Panc1 (cell line): ENCODE measurements around the gene SUSD6. TPM values are rescaled to one million over a fixed set of nuclear protein-coding genes. Genes with fewer than 3 reads are reported as not detected.

Experiments
- ATAC-seq: fragments of 200-7000 bp; cut with Tn5 transposase; 2 replicates; pipeline ENCODE4 v1.9.1; 2020; ENCODE audit warnings: mild to moderate bottlenecking, moderate library complexity
- BruUV-seq: library from RNA; stranded (reverse); fragments of 400-500 nt; replicated peaks from 2 replicates; lab custom pipeline; 2021; lab: Mats Ljungman, UMichigan
- CTCF ChIA-PET: fragments of 300-600 bp; sonication (Branson Sonifier 250); formaldehyde crosslinking; loops from one replicate; lab custom pipeline; 2022; ENCODE audit warnings: antibody characterized with exemption; lab: Charles Lee
- POLR2A ChIA-PET: fragments of 300-600 bp; sonication (Branson Sonifier 250); formaldehyde crosslinking; loops from one replicate; lab custom pipeline; 2022; ENCODE audit warnings: antibody characterized with exemption; lab: Charles Lee
- DNase-seq: peaks from one replicate; pipeline ENCODE4 v3.0.0-alpha.2; 2010; ENCODE audit warnings: low read depth, low spot score
- H3K27ac ChIP-seq: 2 replicates; pipeline ENCODE4 v1.5.1; 2011; ENCODE audit warnings: mild to moderate bottlenecking, low read length, inconsistent platforms
- H3K27me3 ChIP-seq: fragments of 200-500 bp; sonication (Bioruptor generic); 2 replicates; pipeline ENCODE4 v1.6.0; 2014; ENCODE audit warnings: low read length, inconsistent platforms; ENCODE audit not compliant: control insufficient read depth, insufficient read depth
- H3K36me3 ChIP-seq: fragments of 200-500 bp; sonication (Bioruptor generic); 2 replicates; pipeline ENCODE4 v1.5.1; 2014; ENCODE audit warnings: inconsistent platforms, mild to moderate bottlenecking, low read length, moderate library complexity; ENCODE audit not compliant: control insufficient read depth, insufficient read depth
- H3K4me1 ChIP-seq: 2 replicates; pipeline ENCODE4 v1.5.1; 2011; ENCODE audit warnings: inconsistent platforms, mild to moderate bottlenecking, low read length, moderate library complexity; ENCODE audit not compliant: control insufficient read depth, insufficient read depth
- H3K4me3 ChIP-seq, 2 experiments: 2 replicates each; pipeline ENCODE4 v1.5.1; 2011 to 2012; ENCODE audit warnings: low read depth in 2 of 2, low read length in 2 of 2, mild to moderate bottlenecking in 2 of 2, inconsistent platforms in 1 of 2, moderate library complexity in 1 of 2
- H3K9me3 ChIP-seq: fragments of 200-500 bp; sonication (Bioruptor generic); 2 replicates; pipeline ENCODE4 v1.5.1; 2014; ENCODE audit warnings: low read depth, mild to moderate bottlenecking, inconsistent platforms, low read length, moderate library complexity; ENCODE audit not compliant: control insufficient read depth, insufficient read depth
- POLR2AphosphoS5 ChIP-seq: IDR thresholded peaks from 2 replicates; pipeline ENCODE4 v1.6.1; 2012; ENCODE audit warnings: mild to moderate bottlenecking, low read depth, low read length, moderate library complexity
- REST ChIP-seq, 2 experiments: IDR thresholded peaks; 2 replicates each; pipeline ENCODE4 v1.6.1; 2011 to 2012; ENCODE audit warnings: low read depth in 2 of 2, control low read depth in 1 of 2, low read length in 1 of 2, mild to moderate bottlenecking in 1 of 2, moderate library complexity in 1 of 2; ENCODE audit not compliant: insufficient read depth in 1 of 2
- SIN3A ChIP-seq: IDR thresholded peaks from 2 replicates; pipeline ENCODE4 v1.6.1; 2012; ENCODE audit warnings: low read depth, mild to moderate bottlenecking, low read length, moderate library complexity, borderline replicate concordance; ENCODE audit not compliant: insufficient read depth
- TCF7L2 ChIP-seq: IDR thresholded peaks from 2 replicates; pipeline ENCODE4 v1.6.1; 2011; ENCODE audit warnings: mild to moderate bottlenecking, low read depth, low read length, inconsistent platforms
- in situ Hi-C: cut with HindIII; loops from 2 replicates; pipeline ENCODE4 v1.10.0; 2016; ENCODE audit warnings: low sequenced_read_pairs, low pct_unique_long_range_greater_than_20kb
- intact Hi-C: fragments of 100-400 bp; cut with micrococcal nuclease; formaldehyde crosslinking; loops from one replicate; pipeline ENCODE4 v1.10.0; 2022; ENCODE audit not compliant: unreplicated experiment
- total RNA-seq: library from RNA; stranded (reverse); gene quantifications from one replicate; pipeline ENCODE4 v1.2.1, GENCODE V29; 2021; ENCODE audit not compliant: unreplicated experiment
- TF ChIP-seq, protein P1 (sequence below): fragments of 450-650 bp; IDR thresholded peaks from 2 replicates; pipeline ENCODE4 v1.5.1; 2017; ENCODE audit warnings: mild to moderate bottlenecking

Gene SUSD6
- total RNA-seq, 1 experiment from 2014 or later: 10.9 TPM

DNA sequence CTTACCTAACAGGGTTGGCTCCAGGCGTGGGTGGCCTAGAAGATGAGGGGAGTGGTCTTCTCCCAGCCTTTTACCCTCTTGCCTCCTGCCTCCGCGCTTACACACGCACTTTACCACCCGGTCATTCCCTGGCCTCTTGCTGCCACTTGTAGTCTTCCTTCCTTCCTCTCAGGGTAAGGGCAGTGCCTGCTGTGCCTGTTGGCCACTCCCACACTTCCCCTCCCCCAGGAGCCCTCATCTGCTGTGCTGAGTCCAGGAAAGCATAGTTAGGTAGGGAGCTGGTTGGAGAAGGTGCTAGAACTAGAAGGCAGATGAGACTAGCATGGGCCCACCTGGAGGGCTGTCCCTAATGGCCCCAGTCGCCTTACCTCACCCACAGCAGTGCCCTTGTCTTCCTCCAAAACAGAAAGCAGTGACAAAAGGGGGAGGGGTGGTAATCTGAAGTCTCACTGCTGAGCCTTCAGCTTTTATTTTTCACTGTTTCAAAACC is 101.2 kb downstream of the SUSD6 start:
- in situ Hi-C loops: no loop called here
- ChIA-PET POLR2A (no interaction called here), CTCF (no interaction called here)
- no peaks in the 10 kb centered on the region for H3K4me1 ChIP-seq
- no TSS peak for BruUV-seq
- TF ChIP-seq POLR2AphosphoS5 (no peak), TCF7L2 (no peak), REST (IDR thresholded peaks at IDR 0.05; ENCODE audit: insufficient read depth in 1 of 2, low read depth in 2 of 2, low read length in 1 of 2) (no peak), SIN3A (no peak)
- TF ChIP-seq, protein P1, sequence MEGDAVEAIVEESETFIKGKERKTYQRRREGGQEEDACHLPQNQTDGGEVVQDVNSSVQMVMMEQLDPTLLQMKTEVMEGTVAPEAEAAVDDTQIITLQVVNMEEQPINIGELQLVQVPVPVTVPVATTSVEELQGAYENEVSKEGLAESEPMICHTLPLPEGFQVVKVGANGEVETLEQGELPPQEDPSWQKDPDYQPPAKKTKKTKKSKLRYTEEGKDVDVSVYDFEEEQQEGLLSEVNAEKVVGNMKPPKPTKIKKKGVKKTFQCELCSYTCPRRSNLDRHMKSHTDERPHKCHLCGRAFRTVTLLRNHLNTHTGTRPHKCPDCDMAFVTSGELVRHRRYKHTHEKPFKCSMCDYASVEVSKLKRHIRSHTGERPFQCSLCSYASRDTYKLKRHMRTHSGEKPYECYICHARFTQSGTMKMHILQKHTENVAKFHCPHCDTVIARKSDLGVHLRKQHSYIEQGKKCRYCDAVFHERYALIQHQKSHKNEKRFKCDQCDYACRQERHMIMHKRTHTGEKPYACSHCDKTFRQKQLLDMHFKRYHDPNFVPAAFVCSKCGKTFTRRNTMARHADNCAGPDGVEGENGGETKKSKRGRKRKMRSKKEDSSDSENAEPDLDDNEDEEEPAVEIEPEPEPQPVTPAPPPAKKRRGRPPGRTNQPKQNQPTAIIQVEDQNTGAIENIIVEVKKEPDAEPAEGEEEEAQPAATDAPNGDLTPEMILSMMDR: no peak
- ATAC-seq (no peak), DNase-seq (no peak)
- intact Hi-C loops: no loop called here
- no peaks in the 10 kb centered on the region for H3K9me3 ChIP-seq
- no peak overlapping the region for H3K27ac ChIP-seq
- H3K4me3 ChIP-seq: no peak overlapping the region
- no peaks in the 10 kb centered on the region for H3K36me3 ChIP-seq
- no peaks in the 10 kb centered on the region for H3K27me3 ChIP-seq

GRCh38 chr14:69713209-69713781 is 101.9 kb downstream of the SUSD6 start:
- intact Hi-C loops: no loop called here
- H3K4me1 ChIP-seq: no peaks in the 10 kb centered on the region
- H3K36me3 ChIP-seq: no peaks in the 10 kb centered on the region
- no peak overlapping the region for H3K27ac ChIP-seq
- no TSS peak for BruUV-seq
- in situ Hi-C loops: no loop called here
- no peak overlapping the region for H3K4me3 ChIP-seq
- ChIA-PET CTCF (no interaction called here), POLR2A (no interaction called here)
- DNase-seq: no peak
- H3K9me3 ChIP-seq: no peaks in the 10 kb centered on the region
- no peaks in the 10 kb centered on the region for H3K27me3 ChIP-seq
- TF ChIP-seq REST (IDR thresholded peaks at IDR 0.05; ENCODE audit: insufficient read depth in 1 of 2, low read depth in 2 of 2, low read length in 1 of 2) (no peak), SIN3A (no peak), TCF7L2 (no peak), POLR2AphosphoS5 (no peak)
- TF ChIP-seq, protein P1: no peak
- no peak for ATAC-seq
